Measurements from ENCODE around the gene ATRX.
"Not testable (repeated sequence)": the region's sequence is repeated elsewhere in the genome, so short reads cannot be mapped to it uniquely, and the experiment has no call there.

- TF ChIP-seq POLR2AphosphoS5 (IDR thresholded peaks at IDR 0.05; ENCODE audit: low read depth); CTCF (IDR thresholded peaks at IDR 0.05; ENCODE audit: insufficient read depth, low read length); REST (IDR thresholded peaks at IDR 0.05; ENCODE audit: insufficient replicate concordance, low read depth); GABPA (IDR thresholded peaks at IDR 0.05; ENCODE audit: low read depth); SPI1 (IDR thresholded peaks at IDR 0.05; ENCODE audit: borderline replicate concordance, low read depth): not testable (repeated sequence)
These were observed 59.9 kb downstream of the ATRX start for GRCh38 chrX:77726095-77726494.

All from HL-60 (cell line).